Parathyroid adenoma (tissue), 2 donors: ENCODE results near the gene COQ4.
A peak's percentile ranks its signal among the peaks of the same experiment; 100 is the strongest.

Experiments
- H2AFZ ChIP-seq: fragments of 300-600 bp; sonication (generic); one replicate; pipeline ENCODE4 v1.7.0; 2017; ENCODE audit warnings: antibody characterized with exemption, mild to moderate bottlenecking
- H3K27ac ChIP-seq: fragments of 300-600 bp; sonication (generic); one replicate; pipeline ENCODE4 v1.7.0; 2017
- H3K27me3 ChIP-seq: fragments of 300-600 bp; sonication (generic); one replicate; pipeline ENCODE4 v1.7.0; 2017; ENCODE audit warnings: low read length; ENCODE audit not compliant: control insufficient read depth, insufficient read depth
- H3K36me3 ChIP-seq: fragments of 300-600 bp; sonication (generic); one replicate; pipeline ENCODE4 v1.7.0; 2017; ENCODE audit warnings: low read length; ENCODE audit not compliant: control insufficient read depth, insufficient read depth
- H3K4me1 ChIP-seq: fragments of 300-600 bp; sonication (generic); one replicate; pipeline ENCODE4 v1.7.0; 2017; ENCODE audit warnings: control low read depth
- H3K4me2 ChIP-seq: fragments of 300-600 bp; sonication (generic); one replicate; pipeline ENCODE4 v1.7.0; 2017; ENCODE audit warnings: low read length
- H3K4me3 ChIP-seq: fragments of 300-600 bp; sonication (generic); one replicate; pipeline ENCODE4 v1.7.0; 2017; ENCODE audit warnings: low read depth, low read length
- H3K79me2 ChIP-seq: fragments of 300-600 bp; sonication (generic); one replicate; pipeline ENCODE4 v1.7.0; 2017; ENCODE audit warnings: control low read depth
- H3K9ac ChIP-seq: fragments of 300-600 bp; sonication (generic); one replicate; pipeline ENCODE4 v1.7.0; 2017; ENCODE audit warnings: mild to moderate bottlenecking
- H3K9me3 ChIP-seq: fragments of 300-600 bp; sonication (generic); one replicate; pipeline ENCODE4 v1.7.0; 2017; ENCODE audit warnings: low read length; ENCODE audit not compliant: control insufficient read depth
- CTCF ChIP-seq: fragments of 300-600 bp; sonication (generic); IDR thresholded peaks from one replicate; pipeline ENCODE4 v1.7.0; 2017; ENCODE audit warnings: antibody characterized with exemption, mild to moderate bottlenecking
- donor health status: primary hyperparathyroidism.

COQ4 gene

GRCh38 chr9:128361986-128362646 is 39.5 kb downstream of the COQ4 start:
- Histone ChIP-seq H3K9me3 (no peaks in the 10 kb centered on the region), H3K4me3 (peak overlapping the region; percentile 59), H3K79me2 (no peaks in the 10 kb centered on the region), H3K27me3 (no peaks in the 10 kb centered on the region), H3K9ac (no peak overlapping the region), H3K4me1 (no peaks in the 10 kb centered on the region), H3K36me3 (no peaks in the 10 kb centered on the region), H2AFZ (peak overlapping the region; percentile 87), H3K4me2 (peak overlapping the region; percentile 100), H3K27ac (peak overlapping the region; percentile 42)
- TF ChIP-seq CTCF, result peak; percentile 72

GRCh38 chr9:128362774-128363173 is 40.1 kb downstream of the COQ4 start:
- Histone ChIP-seq H3K27me3 (no peaks in the 10 kb centered on the region), H3K4me1 (no peaks in the 10 kb centered on the region), H3K27ac (no peak overlapping the region), H3K9me3 (no peaks in the 10 kb centered on the region), H3K4me2 (no peak overlapping the region), H3K36me3 (no peaks in the 10 kb centered on the region), H3K4me3 (no peak overlapping the region), H3K9ac (no peak overlapping the region), H2AFZ (peak overlapping the region; percentile 87), H3K79me2 (no peaks in the 10 kb centered on the region)
- TF ChIP-seq CTCF, result no peak

GRCh38 chr9:128365525-128365924 is 42.9 kb downstream of the COQ4 start:
- Histone ChIP-seq H3K4me1 (no peaks in the 10 kb centered on the region), H3K4me3 (no peak overlapping the region), H3K27ac (no peak overlapping the region)

GRCh38 chr9:128369024-128369706 is 46.5 kb downstream of the COQ4 start:
- H3K4me3 ChIP-seq, result no peak overlapping the region
- no peak for TF ChIP-seq CTCF
- H3K9ac ChIP-seq, result no peak overlapping the region
- H3K4me1 ChIP-seq, result peaks cover 3% of the 10 kb centered on the region
- H3K4me2 ChIP-seq, result no peak overlapping the region
- H2AFZ ChIP-seq, result no peak overlapping the region
- no peaks in the 10 kb centered on the region for H3K9me3 ChIP-seq
- no peaks in the 10 kb centered on the region for H3K27me3 ChIP-seq
- H3K27ac ChIP-seq, result no peak overlapping the region
- no peaks in the 10 kb centered on the region for H3K36me3 ChIP-seq
- H3K79me2 ChIP-seq, result peaks cover 2% of the 10 kb centered on the region

More at GRCh38 chr9:128365525-128365924, 42.9 kb downstream of the COQ4 start:
- no peak overlapping the region for H3K4me2 ChIP-seq
- H3K79me2 ChIP-seq, result no peaks in the 10 kb centered on the region
- TF ChIP-seq CTCF, result no peak
- no peak overlapping the region for H3K9ac ChIP-seq
- H3K9me3 ChIP-seq, result no peaks in the 10 kb centered on the region
- H2AFZ ChIP-seq, result peak overlapping the region; percentile 86
- H3K36me3 ChIP-seq, result no peaks in the 10 kb centered on the region
- no peaks in the 10 kb centered on the region for H3K27me3 ChIP-seq

- Histone ChIP-seq H3K79me2 (peaks cover 5% of the 10 kb centered on the region), H3K27me3 (no peaks in the 10 kb centered on the region), H3K4me3 (peak overlapping the region; percentile 89), H3K4me1 (peaks cover 3% of the 10 kb centered on the region), H3K9me3 (no peaks in the 10 kb centered on the region), H3K4me2 (peak overlapping the region; percentile 75), H3K27ac (peak overlapping the region; percentile 81), H3K36me3 (no peaks in the 10 kb centered on the region), H2AFZ (peak overlapping the region; percentile 89), H3K9ac (no peak overlapping the region)
- TF ChIP-seq CTCF, result no peak
Observed at GRCh38 chr9:128370367-128370751, 47.7 kb downstream of the COQ4 start.
